Measurements from ENCODE around the gene CTBP2.
A peak's percentile ranks its signal among the peaks of the same experiment; 100 is the strongest.

CTBP2 gene

GRCh38 chr10:125062227-125062913 is 98.0 kb downstream of the CTBP2 start:
- H3K27ac ChIP-seq (replicated peaks; ENCODE audit: low read length): no peak overlapping the region
- peaks cover 2 to 43% of the 10 kb centered on the region in 2 donors for H3K36me3 ChIP-seq (replicated peaks in 1 of 2; ENCODE audit: control insufficient read depth in 2 of 2, insufficient read depth in 2 of 2, low read length in 2 of 2)
- H2BK120ac ChIP-seq (ENCODE audit: low read depth, low read length): no peak overlapping the region
- H3K18ac ChIP-seq (ENCODE audit: low read length): no peak overlapping the region
- no peak overlapping the region for H4K8ac ChIP-seq (ENCODE audit: low read depth, low read length)
- no peak overlapping the region for H3K4me3 ChIP-seq (ENCODE audit: low read length in 2 of 2)
- peaks cover 28 to 38% of the 10 kb centered on the region in 2 donors for H3K4me1 ChIP-seq (ENCODE audit: control insufficient read depth in 2 of 2, insufficient read depth in 1 of 2, low read depth in 1 of 2, low read length in 2 of 2)
- H3K14ac ChIP-seq (ENCODE audit: low read length): peak overlapping the region; percentile 43
- no peak overlapping the region for H2AK5ac ChIP-seq (ENCODE audit: low read depth, low read length)
- no peak overlapping the region for H3K4me2 ChIP-seq (ENCODE audit: insufficient read depth, low read length, poor library complexity, severe bottlenecking)
- no peak overlapping the region for H2BK12ac ChIP-seq (ENCODE audit: low read length)
- H3K9me3 ChIP-seq (replicated peaks in 1 of 2; ENCODE audit: control insufficient read depth in 2 of 2, insufficient read depth in 1 of 2, low read depth in 1 of 2, low read length in 2 of 2): no peaks in the 10 kb centered on the region
- WGBS, 2 donors (ENCODE audit: extremely low coverage in 2 of 2, insufficient read length in 2 of 2, insufficient replicate concordance in 1 of 2): no CpG with 5 or more reads among the region's 18 CpGs
- no peaks in the 10 kb centered on the region for H3K27me3 ChIP-seq (ENCODE audit: control insufficient read depth in 3 of 3, insufficient read depth in 3 of 3, low read depth in 1 of 3, low read length in 3 of 3)
- H3K9ac ChIP-seq (ENCODE audit: low read depth, low read length, poor library complexity): no peak overlapping the region
- H2BK5ac ChIP-seq (ENCODE audit: low read length): no peak overlapping the region
- no peak overlapping the region for H2AFZ ChIP-seq (ENCODE audit: low read length)
- no peak overlapping the region for H2BK15ac ChIP-seq (ENCODE audit: low read length)
- peaks cover 11% of the 10 kb centered on the region for H3K79me1 ChIP-seq (ENCODE audit: low read depth, low read length)
- H3K23ac ChIP-seq (ENCODE audit: low read depth, low read length, poor library complexity): no peak overlapping the region
- no peak overlapping the region for H4K91ac ChIP-seq (ENCODE audit: low read depth, low read length, poor library complexity)
- no peak overlapping the region for H3K4ac ChIP-seq (ENCODE audit: low read length)
- no peak for DNase-seq (ENCODE audit: low spot score)

GRCh38 chr10:125061557-125062226 is 98.7 kb downstream of the CTBP2 start:
- H3K27ac ChIP-seq (replicated peaks; ENCODE audit: low read length): no peak overlapping the region
- peaks cover 32 to 41% of the 10 kb centered on the region in 2 donors for H3K4me1 ChIP-seq (ENCODE audit: control insufficient read depth in 2 of 2, insufficient read depth in 1 of 2, low read depth in 1 of 2, low read length in 2 of 2)

GRCh38 chr10:125060826-125061556 is 99.4 kb downstream of the CTBP2 start:
- H4K8ac ChIP-seq (ENCODE audit: low read depth, low read length): no peak overlapping the region
- no peak overlapping the region for H2AK5ac ChIP-seq (ENCODE audit: low read depth, low read length)
- no peak overlapping the region for H3K4me2 ChIP-seq (ENCODE audit: insufficient read depth, low read length, poor library complexity, severe bottlenecking)
- peak; percentile 45 for DNase-seq (ENCODE audit: low spot score)
- no peak overlapping the region for H2BK15ac ChIP-seq (ENCODE audit: low read length)
- H3K9ac ChIP-seq (ENCODE audit: low read depth, low read length, poor library complexity): peak overlapping the region; percentile 36
- H3K36me3 ChIP-seq (replicated peaks in 1 of 2; ENCODE audit: control insufficient read depth in 2 of 2, insufficient read depth in 2 of 2, low read length in 2 of 2): peaks cover 2 to 30% of the 10 kb centered on the region in 2 donors
- H3K27ac ChIP-seq (replicated peaks; ENCODE audit: low read length): no peak overlapping the region
- H3K23ac ChIP-seq (ENCODE audit: low read depth, low read length, poor library complexity): no peak overlapping the region
- H3K4me3 ChIP-seq (ENCODE audit: low read length in 2 of 2): no peak overlapping the region
- no peak overlapping the region for H2AFZ ChIP-seq (ENCODE audit: low read length)
- H3K14ac ChIP-seq (ENCODE audit: low read length): no peak overlapping the region
- H2BK120ac ChIP-seq (ENCODE audit: low read depth, low read length): no peak overlapping the region
- no CpG with 5 or more reads among the region's 21 CpGs for WGBS, 2 donors (ENCODE audit: extremely low coverage in 2 of 2, insufficient read length in 2 of 2, insufficient replicate concordance in 1 of 2)
- H3K79me1 ChIP-seq (ENCODE audit: low read depth, low read length): peaks cover 11% of the 10 kb centered on the region
- no peak overlapping the region for H2BK12ac ChIP-seq (ENCODE audit: low read length)
- H2BK5ac ChIP-seq (ENCODE audit: low read length): no peak overlapping the region
- no peaks in the 10 kb centered on the region for H3K9me3 ChIP-seq (replicated peaks in 1 of 2; ENCODE audit: control insufficient read depth in 2 of 2, insufficient read depth in 1 of 2, low read depth in 1 of 2, low read length in 2 of 2)
- H3K4ac ChIP-seq (ENCODE audit: low read length): no peak overlapping the region
- peaks cover 38 to 45% of the 10 kb centered on the region in 2 donors for H3K4me1 ChIP-seq (ENCODE audit: control insufficient read depth in 2 of 2, insufficient read depth in 1 of 2, low read depth in 1 of 2, low read length in 2 of 2)
- peak overlapping the region; percentile 49 for H3K18ac ChIP-seq (ENCODE audit: low read length)
- no peak overlapping the region for H4K91ac ChIP-seq (ENCODE audit: low read depth, low read length, poor library complexity)
- H3K27me3 ChIP-seq (ENCODE audit: control insufficient read depth in 3 of 3, insufficient read depth in 3 of 3, low read depth in 1 of 3, low read length in 3 of 3): no peaks in the 10 kb centered on the region

More at GRCh38 chr10:125061557-125062226, 98.7 kb downstream of the CTBP2 start:
- Histone ChIP-seq H4K91ac (ENCODE audit: low read depth, low read length, poor library complexity) (no peak overlapping the region), H3K27me3 (ENCODE audit: control insufficient read depth in 3 of 3, insufficient read depth in 3 of 3, low read depth in 1 of 3, low read length in 3 of 3) (no peaks in the 10 kb centered on the region), H3K4ac (ENCODE audit: low read length) (no peak overlapping the region), H3K9ac (ENCODE audit: low read depth, low read length, poor library complexity) (peak overlapping the region; percentile 6), H3K36me3 (replicated peaks in 1 of 2; ENCODE audit: control insufficient read depth in 2 of 2, insufficient read depth in 2 of 2, low read length in 2 of 2) (peaks cover 2 to 37% of the 10 kb centered on the region in 2 donors), H3K14ac (ENCODE audit: low read length) (no peak overlapping the region), H2AK5ac (ENCODE audit: low read depth, low read length) (no peak overlapping the region), H3K23ac (ENCODE audit: low read depth, low read length, poor library complexity) (no peak overlapping the region), H4K8ac (ENCODE audit: low read depth, low read length) (no peak overlapping the region), H2AFZ (ENCODE audit: low read length) (no peak overlapping the region), H2BK120ac (ENCODE audit: low read depth, low read length) (no peak overlapping the region), H2BK5ac (ENCODE audit: low read length) (no peak overlapping the region), H3K4me2 (ENCODE audit: insufficient read depth, low read length, poor library complexity, severe bottlenecking) (no peak overlapping the region), H2BK12ac (ENCODE audit: low read length) (no peak overlapping the region), H3K9me3 (replicated peaks in 1 of 2; ENCODE audit: control insufficient read depth in 2 of 2, insufficient read depth in 1 of 2, low read depth in 1 of 2, low read length in 2 of 2) (no peaks in the 10 kb centered on the region), H2BK15ac (ENCODE audit: low read length) (no peak overlapping the region), H3K18ac (ENCODE audit: low read length) (peak overlapping the region; percentile 16), H3K79me1 (ENCODE audit: low read depth, low read length) (peaks cover 11% of the 10 kb centered on the region), H3K4me3 (ENCODE audit: low read length in 2 of 2) (no peak overlapping the region)
- WGBS, 2 donors (ENCODE audit: extremely low coverage in 2 of 2, insufficient read length in 2 of 2, insufficient replicate concordance in 1 of 2): no CpG with 5 or more reads among the region's 21 CpGs
- DNase-seq (ENCODE audit: low spot score): no peak

- H2AFZ ChIP-seq (ENCODE audit: low read length): no peak overlapping the region
- H3K4me2 ChIP-seq (ENCODE audit: insufficient read depth, low read length, poor library complexity, severe bottlenecking): no peak overlapping the region
- no peak overlapping the region for H2BK120ac ChIP-seq (ENCODE audit: low read depth, low read length)
- H2BK5ac ChIP-seq (ENCODE audit: low read length): no peak overlapping the region
- H3K4me1 ChIP-seq (ENCODE audit: control insufficient read depth in 2 of 2, insufficient read depth in 1 of 2, low read depth in 1 of 2, low read length in 2 of 2): peaks cover 38 to 48% of the 10 kb centered on the region in 2 donors
- no peak overlapping the region for H2BK12ac ChIP-seq (ENCODE audit: low read length)
- no peak overlapping the region for H4K91ac ChIP-seq (ENCODE audit: low read depth, low read length, poor library complexity)
- peaks cover 11% of the 10 kb centered on the region for H3K79me1 ChIP-seq (ENCODE audit: low read depth, low read length)
- H4K8ac ChIP-seq (ENCODE audit: low read depth, low read length): no peak overlapping the region
- H3K9me3 ChIP-seq (replicated peaks in 1 of 2; ENCODE audit: control insufficient read depth in 2 of 2, insufficient read depth in 1 of 2, low read depth in 1 of 2, low read length in 2 of 2): no peaks in the 10 kb centered on the region
- WGBS, 2 donors (ENCODE audit: extremely low coverage in 2 of 2, insufficient read length in 2 of 2, insufficient replicate concordance in 1 of 2): no CpG with 5 or more reads among the region's 9 CpGs
- H3K23ac ChIP-seq (ENCODE audit: low read depth, low read length, poor library complexity): no peak overlapping the region
- H3K27ac ChIP-seq (replicated peaks; ENCODE audit: low read length): no peak overlapping the region
- H3K18ac ChIP-seq (ENCODE audit: low read length): peak overlapping the region; percentile 49
- no peaks in the 10 kb centered on the region for H3K27me3 ChIP-seq (ENCODE audit: control insufficient read depth in 3 of 3, insufficient read depth in 3 of 3, low read depth in 1 of 3, low read length in 3 of 3)
- H3K14ac ChIP-seq (ENCODE audit: low read length): no peak overlapping the region
- DNase-seq (ENCODE audit: low spot score): no peak
- no peak overlapping the region for H3K4me3 ChIP-seq (ENCODE audit: low read length in 2 of 2)
- no peak overlapping the region for H3K4ac ChIP-seq (ENCODE audit: low read length)
- no peak overlapping the region for H3K9ac ChIP-seq (ENCODE audit: low read depth, low read length, poor library complexity)
- no peak overlapping the region for H2AK5ac ChIP-seq (ENCODE audit: low read depth, low read length)
- H2BK15ac ChIP-seq (ENCODE audit: low read length): no peak overlapping the region
- H3K36me3 ChIP-seq (replicated peaks in 1 of 2; ENCODE audit: control insufficient read depth in 2 of 2, insufficient read depth in 2 of 2, low read length in 2 of 2): peaks cover 2 to 28% of the 10 kb centered on the region in 2 donors
Measured at GRCh38 chr10:125060482-125060825, 99.9 kb downstream of the CTBP2 start.
